H1 (cell line): ENCODE data around the gene ERCC6L. TPM values are rescaled to one million over a fixed set of nuclear protein-coding genes. Genes with fewer than 3 reads are reported as not detected.

Experiments used
- CTCF ChIA-PET: fragments of 300-600 bp; sonication (Branson Sonifier 250); formaldehyde crosslinking; loops from one replicate; lab custom pipeline; 2021; ENCODE audit not compliant: partially characterized antibody; lab: Charles Lee
- POLR2A ChIA-PET: fragments of 300-600 bp; sonication (Branson Sonifier 250); formaldehyde crosslinking; loops from one replicate; lab custom pipeline; 2021; ENCODE audit warnings: inconsistent platforms; ENCODE audit not compliant: partially characterized antibody; lab: Charles Lee
- DNase-seq, 2 experiments: peaks; one replicate each; pipeline versions ENCODE4 v3.0.0 to v3.0.0-alpha.2; 2010 to 2022; ENCODE audit warnings: low spot score in 2 of 2, low read depth in 1 of 2, mixed read lengths in 1 of 2
- FAIRE-seq: peaks from 2 replicates; lab custom pipeline; 2011; peaks lifted over from hg19 to GRCh38; lab: Jason Lieb, UNC
- H2AFZ ChIP-seq: 2 replicates; pipeline ENCODE4 v1.8.1; 2012; ENCODE audit warnings: low read length, inconsistent platforms
- H2AK5ac ChIP-seq: 2 replicates; pipeline ENCODE4 v1.6.1; 2013; ENCODE audit warnings: low read depth, low read length
- H2BK120ac ChIP-seq: replicated peaks from 2 replicates; pipeline ENCODE3; 2013; ENCODE audit warnings: low read depth, low read length, inconsistent platforms
- H2BK12ac ChIP-seq: 2 replicates; pipeline ENCODE4 v1.6.1; 2013; ENCODE audit warnings: low read depth, low read length
- H2BK15ac ChIP-seq: 2 replicates; pipeline ENCODE4 v1.6.1; 2013; ENCODE audit warnings: low read length
- H2BK20ac ChIP-seq: 2 replicates; pipeline ENCODE4 v1.6.1; 2013; ENCODE audit warnings: low read length
- H2BK5ac ChIP-seq: 2 replicates; pipeline ENCODE4 v1.6.1; 2013; ENCODE audit warnings: low read depth, low read length
- H3K14ac ChIP-seq: 2 replicates; pipeline ENCODE4 v1.6.1; 2013; ENCODE audit warnings: inconsistent platforms; ENCODE audit not compliant: insufficient read length
- H3K18ac ChIP-seq: 2 replicates; pipeline ENCODE4 v1.6.1; 2013; ENCODE audit warnings: low read length; ENCODE audit errors: extremely low read depth
- H3K23ac ChIP-seq: 2 replicates; pipeline ENCODE4 v1.6.1; 2013; ENCODE audit warnings: inconsistent platforms; ENCODE audit not compliant: insufficient read length
- H3K23me2 ChIP-seq: 2 replicates; pipeline ENCODE4 v1.6.1; 2013; ENCODE audit warnings: low read depth, low read length
- H3K27ac ChIP-seq: 2 replicates; pipeline ENCODE4 v1.6.1; 2011; ENCODE audit warnings: low read depth, low read length, inconsistent platforms
- H3K27me3 ChIP-seq, 4 experiments: replicated peaks in 1 of 4; 1 replicate in 1 of 4; 2 replicates in 3 of 4; pipeline versions ENCODE4 v1.6.1 to v1.8.1; 2011 to 2013; ENCODE audit warnings: low read length in 3 of 4, mild to moderate bottlenecking in 3 of 4, inconsistent platforms in 2 of 4, mixed read lengths in 2 of 4, moderate library complexity in 1 of 4; ENCODE audit not compliant: control insufficient read depth in 3 of 4, insufficient read depth in 3 of 4; ENCODE audit errors: extremely low read depth in 1 of 4
- H3K36me3 ChIP-seq, 4 experiments: 2 replicates each; pipeline versions ENCODE4 v1.6.1 to v1.8.1; 2011 to 2013; ENCODE audit warnings: mild to moderate bottlenecking in 4 of 4, low read length in 3 of 4, moderate library complexity in 2 of 4, control low read depth in 1 of 4, inconsistent platforms in 1 of 4; ENCODE audit not compliant: insufficient read depth in 4 of 4, control insufficient read depth in 2 of 4
- H3K4ac ChIP-seq: replicated peaks from 2 replicates; pipeline ENCODE3; 2013; ENCODE audit warnings: low read length, low read depth, mixed read lengths, inconsistent platforms; ENCODE audit not compliant: insufficient read length
- H3K4me1 ChIP-seq, 4 experiments: replicated peaks in 1 of 4; 1 replicate in 1 of 4; 2 replicates in 3 of 4; pipeline versions ENCODE4 v1.6.1 to v1.8.1; 2011 to 2013; ENCODE audit warnings: low read length in 3 of 4, inconsistent platforms in 2 of 4, mixed read lengths in 1 of 4; ENCODE audit not compliant: insufficient read depth in 4 of 4, control insufficient read depth in 3 of 4
- H3K4me2 ChIP-seq, 2 experiments: 2 replicates each; pipeline versions ENCODE4 v1.6.1 to v1.8.1; 2011 to 2013; ENCODE audit warnings: low read depth in 2 of 2, low read length in 2 of 2, control low read depth in 1 of 2, inconsistent platforms in 1 of 2, mild to moderate bottlenecking in 1 of 2; ENCODE audit not compliant: insufficient read depth in 1 of 2
- H3K4me3 ChIP-seq, 4 experiments: fragments of 200-600, 300-600 bp in 1 of 4; sonication (generic), shearing (Covaris generic), sonication (Bioruptor Twin) in 1 of 4; 2 replicates each; pipeline versions ENCODE4 v1.5.1 to v1.8.1; 2011 to 2016; ENCODE audit warnings: low read length in 4 of 4, low read depth in 3 of 4, control low read depth in 2 of 4, inconsistent platforms in 2 of 4, mild to moderate bottlenecking in 2 of 4, mixed read lengths in 1 of 4, moderate library complexity in 1 of 4; ENCODE audit not compliant: insufficient read depth in 2 of 4; ENCODE audit errors: extremely low read depth in 1 of 4
- H3K56ac ChIP-seq: replicated peaks from 2 replicates; pipeline ENCODE3; 2013; ENCODE audit warnings: low read depth, mild to moderate bottlenecking, mixed read lengths, low read length, inconsistent platforms; ENCODE audit not compliant: insufficient read length
- H3K79me1 ChIP-seq: 2 replicates; pipeline ENCODE4 v1.6.1; 2013; ENCODE audit warnings: low read depth, low read length, control low read depth
- H3K79me2 ChIP-seq, 2 experiments: 2 replicates each; pipeline versions ENCODE4 v1.6.1 to v1.8.1; 2012 to 2013; ENCODE audit warnings: low read length in 2 of 2, mild to moderate bottlenecking in 2 of 2, inconsistent platforms in 1 of 2; ENCODE audit not compliant: insufficient read depth in 2 of 2, control insufficient read depth in 1 of 2
- H3K9ac ChIP-seq, 4 experiments: replicated peaks in 1 of 4; 1 replicate in 1 of 4; 2 replicates in 3 of 4; pipeline versions ENCODE4 v1.6.1 to v1.8.1; 2011 to 2013; ENCODE audit warnings: low read depth in 3 of 4, low read length in 3 of 4, control low read depth in 2 of 4, mild to moderate bottlenecking in 2 of 4, moderate library complexity in 2 of 4, inconsistent platforms in 1 of 4; ENCODE audit errors: extremely low read depth in 1 of 4
- H3K9me3 ChIP-seq, 2 experiments: 2 replicates each; pipeline versions ENCODE4 v1.6.1 to v1.8.1; 2012 to 2013; ENCODE audit warnings: mild to moderate bottlenecking in 2 of 2, moderate library complexity in 2 of 2, control low read depth in 1 of 2, inconsistent platforms in 1 of 2, low read depth in 1 of 2, low read length in 1 of 2, mixed read lengths in 1 of 2; ENCODE audit not compliant: insufficient read depth in 2 of 2
- H4K20me1 ChIP-seq, 2 experiments: replicated peaks in 1 of 2; 2 replicates each; pipeline versions ENCODE3 to v1.8.1; 2011 to 2013; ENCODE audit warnings: inconsistent platforms in 2 of 2, low read length in 2 of 2, mild to moderate bottlenecking in 1 of 2; ENCODE audit not compliant: insufficient read depth in 2 of 2, control insufficient read depth in 1 of 2
- H4K5ac ChIP-seq: 2 replicates; pipeline ENCODE4 v1.6.1; 2013; ENCODE audit warnings: low read length, low read depth, mixed read lengths, inconsistent platforms; ENCODE audit not compliant: insufficient read length
- H4K8ac ChIP-seq: 2 replicates; pipeline ENCODE4 v1.8.0; 2013; ENCODE audit warnings: mild to moderate bottlenecking, moderate library complexity, low read length, inconsistent platforms; ENCODE audit not compliant: insufficient read depth; ENCODE audit errors: extremely low read depth
- H4K91ac ChIP-seq: replicated peaks from 2 replicates; pipeline ENCODE3; 2013; ENCODE audit warnings: low read length, mixed read lengths, inconsistent platforms; ENCODE audit not compliant: insufficient read length
- BACH1 ChIP-seq: IDR thresholded peaks from 2 replicates; pipeline ENCODE4 v1.6.1; 2012; ENCODE audit warnings: low read length, improper control_type of control experiment
- BRCA1 ChIP-seq: IDR thresholded peaks from 2 replicates; pipeline ENCODE4 v1.6.1; 2012; ENCODE audit warnings: low read depth, low read length, improper control_type of control experiment
- EGR1 ChIP-seq: IDR thresholded peaks from 2 replicates; pipeline ENCODE4 v1.6.1; 2011; ENCODE audit warnings: low read depth, low read length, borderline replicate concordance
- KDM1A ChIP-seq: fragments of 200-600, 300-600 bp; sonication (generic); IDR thresholded peaks from 2 replicates; pipeline ENCODE4 v1.7.1; 2016; ENCODE audit warnings: mild to moderate bottlenecking, low read length, borderline replicate concordance
- RAD21 ChIP-seq, 2 experiments: IDR thresholded peaks in 1 of 2; conservative IDR thresholded peaks in 1 of 2; 2 replicates each; pipeline ENCODE4 v1.6.1; 2011; ENCODE audit warnings: low read depth in 2 of 2, low read length in 2 of 2, improper control_type of control experiment in 1 of 2, inconsistent platforms in 1 of 2, mild to moderate bottlenecking in 1 of 2, moderate library complexity in 1 of 2
- SP1 ChIP-seq: IDR thresholded peaks from 2 replicates; pipeline ENCODE4 v1.6.1; 2011; ENCODE audit warnings: low read depth, low read length
- USF2 ChIP-seq: IDR thresholded peaks from 2 replicates; pipeline ENCODE4 v1.6.1; 2011; ENCODE audit warnings: low read length, improper control_type of control experiment
- WGBS, 2 experiments: shearing (Covaris generic) in 1 of 2; methylation state at CpG; one replicate each; pipeline versions ENCODE4 v1.1.6 to v1.1.7; 2013 to 2015; ENCODE audit warnings: low lambda C conversion rate in 2 of 2, mixed read lengths in 2 of 2, inconsistent platforms in 1 of 2, low coverage in 1 of 2, missing lambda C conversion rate in 1 of 2; ENCODE audit not compliant: insufficient replicate concordance in 2 of 2, insufficient coverage in 1 of 2, insufficient read length in 1 of 2; ENCODE audit errors: extremely low coverage in 1 of 2, missing lambda C conversion rate in 1 of 2; 5-methylcytosine and 5-hydroxymethylcytosine counted together
- polyA plus RNA-seq, 7 experiments: library from polyadenylated mRNA; depleted of rRNA in 3 of 7; stranded (reverse) in 5 of 7; unstranded in 2 of 7; fragments of >200 nt in 5 of 7; fragments of 200-250 nt in 2 of 7; gene quantifications; 1 replicate in 5 of 7; 2 replicates in 1 of 7; 4 replicates in 1 of 7; pipeline versions ENCODE4 v1.2.1 to v1.2.3, GENCODE V29; 2011 to 2013; ENCODE audit warnings: missing spikeins in 2 of 7, mixed read lengths in 2 of 7
- total RNA-seq: library from RNA; stranded (reverse); fragmentation: NEBNext Ultra II Directional; extraction: Animal tissue kit (Norgen Biotek cat#: 25700); gene quantifications from 2 replicates; pipeline ENCODE4 v1.2.1, GENCODE V29; 2021

The ERCC6L gene
- total and polyA plus RNA-seq, 2 of the 8 experiments (the other 6 are each of a cell fraction or from before 2014, with no cell fraction given): 4.0 to 23.9 TPM

- ChIA-PET POLR2A (no interaction called here), CTCF (no interaction called here)
- Histone ChIP-seq H3K4me3 (no peak overlapping the region), H2BK120ac (no peak overlapping the region), H3K23me2 (no peaks in the 10 kb centered on the region), H4K91ac (no peak overlapping the region), H3K56ac (no peak overlapping the region), H3K27ac (no peak overlapping the region), H4K5ac (no peak overlapping the region), H2BK15ac (no peak overlapping the region), H3K9me3 (no peaks in the 10 kb centered on the region), H3K27me3 (no peaks in the 10 kb centered on the region), H2BK12ac (no peak overlapping the region), H3K14ac (no peak overlapping the region), H3K79me1 (no peaks in the 10 kb centered on the region), H2AFZ (no peak overlapping the region), H3K18ac (no peak overlapping the region), H3K79me2 (no peaks in the 10 kb centered on the region), H3K4ac (no peak overlapping the region), H4K8ac (no peak overlapping the region), H3K9ac (no peak overlapping the region), H3K36me3 (no peaks in the 10 kb centered on the region), H3K23ac (no peak overlapping the region), H3K4me1 (no peaks in the 10 kb centered on the region), H2AK5ac (no peak overlapping the region), H3K4me2 (no peak overlapping the region), H4K20me1 (no peaks in the 10 kb centered on the region), H2BK20ac (no peak overlapping the region), H2BK5ac (no peak overlapping the region)
- WGBS, 2 experiments: 89% methylated on average over 4 of the region's 4 CpGs; no CpG with 5 or more reads in 1 of the 2 experiments
- FAIRE-seq (no peak), DNase-seq (no peak)
- TF ChIP-seq SP1 (no peak), BACH1 (no peak), USF2 (no peak), KDM1A (no peak), EGR1 (no peak), BRCA1 (no peak), RAD21 (IDR thresholded peaks at IDR 0.05 in 1 of 2, conservative IDR thresholded peaks at IDR 0.05 in 1 of 2; ENCODE audit: low read depth in 2 of 2, low read length in 2 of 2) (no peak)
Observed at GRCh38 chrX:72165551-72165950, 73.3 kb downstream of the ERCC6L start.
